ENCODE measurements around the gene RTN1.

Gene RTN1

GRCh38 chr14:59565087-59565486 is 305.5 kb downstream of the RTN1 start:
- Histone ChIP-seq H4K20me1 (ENCODE audit: insufficient read depth, low read length) (no peaks in the 10 kb centered on the region), H3K9me3 (ENCODE audit: low read length) (no peaks in the 10 kb centered on the region), H3K9me2 (ENCODE audit: low read depth, low read length) (no peaks in the 10 kb centered on the region; the same call in 1 of the 2 replicates), H3K27me3 (ENCODE audit: insufficient read depth, low read length) (no peaks in the 10 kb centered on the region), H3K27ac (ENCODE audit: low read depth, low read length, poor library complexity, severe bottlenecking) (no peak overlapping the region), H3K9ac (ENCODE audit: low read length) (no peak overlapping the region), H3K4me2 (ENCODE audit: low read length) (no peak overlapping the region), H3K4me3 (ENCODE audit: low read depth, low read length, poor library complexity, severe bottlenecking) (no peak overlapping the region), H2AFZ (ENCODE audit: low read length) (no peak overlapping the region), H3K79me2 (ENCODE audit: insufficient read depth, low read length) (no peaks in the 10 kb centered on the region), H3K36me3 (ENCODE audit: insufficient read depth, low read length) (no peaks in the 10 kb centered on the region), H3K4me1 (ENCODE audit: insufficient read depth, low read length, severe bottlenecking) (no peaks in the 10 kb centered on the region), H3F3A (ENCODE audit: insufficient read depth, low read length) (no peaks in the 10 kb centered on the region)
- no peak for TF ChIP-seq CTCF (IDR thresholded peaks at IDR 0.05; ENCODE audit: low read length)
- TF ChIP-seq EZH2 (IDR thresholded peaks at IDR 0.05; ENCODE audit: borderline replicate concordance, low read length), result no peak

GRCh38 chr14:59564366-59564765 is 306.2 kb downstream of the RTN1 start:
- no peaks in the 10 kb centered on the region for H3F3A ChIP-seq (ENCODE audit: insufficient read depth, low read length)
- no peaks in the 10 kb centered on the region for H4K20me1 ChIP-seq (ENCODE audit: insufficient read depth, low read length)
- H3K27ac ChIP-seq (ENCODE audit: low read depth, low read length, poor library complexity, severe bottlenecking), result no peak overlapping the region
- H3K4me1 ChIP-seq (ENCODE audit: insufficient read depth, low read length, severe bottlenecking), result no peaks in the 10 kb centered on the region
- no peaks in the 10 kb centered on the region for H3K9me3 ChIP-seq (ENCODE audit: low read length)
- no peak overlapping the region for H3K4me2 ChIP-seq (ENCODE audit: low read length)
- TF ChIP-seq EZH2 (IDR thresholded peaks at IDR 0.05; ENCODE audit: borderline replicate concordance, low read length), result no peak
- TF ChIP-seq CTCF (IDR thresholded peaks at IDR 0.05; ENCODE audit: low read length), result no peak
- H2AFZ ChIP-seq (ENCODE audit: low read length), result no peak overlapping the region
- H3K27me3 ChIP-seq (ENCODE audit: insufficient read depth, low read length), result no peaks in the 10 kb centered on the region
- no peak overlapping the region for H3K4me3 ChIP-seq (ENCODE audit: low read depth, low read length, poor library complexity, severe bottlenecking)
- H3K9ac ChIP-seq (ENCODE audit: low read length), result no peak overlapping the region
- no peaks in the 10 kb centered on the region for H3K79me2 ChIP-seq (ENCODE audit: insufficient read depth, low read length)
- H3K9me2 ChIP-seq (ENCODE audit: low read depth, low read length), result no peaks in the 10 kb centered on the region; the same call in 1 of the 2 replicates
- no peaks in the 10 kb centered on the region for H3K36me3 ChIP-seq (ENCODE audit: insufficient read depth, low read length)

- H3K27me3 ChIP-seq (ENCODE audit: insufficient read depth, low read length), result no peaks in the 10 kb centered on the region
- no peaks in the 10 kb centered on the region for H3K4me1 ChIP-seq (ENCODE audit: insufficient read depth, low read length, severe bottlenecking)
- H3F3A ChIP-seq (ENCODE audit: insufficient read depth, low read length), result no peaks in the 10 kb centered on the region
- H3K9me2 ChIP-seq (ENCODE audit: low read depth, low read length), result no peaks in the 10 kb centered on the region
- no peaks in the 10 kb centered on the region for H3K79me2 ChIP-seq (ENCODE audit: insufficient read depth, low read length)
- H3K27ac ChIP-seq (ENCODE audit: low read depth, low read length, poor library complexity, severe bottlenecking), result no peak overlapping the region
- H3K4me3 ChIP-seq (ENCODE audit: low read depth, low read length, poor library complexity, severe bottlenecking), result no peak overlapping the region
- H3K4me2 ChIP-seq (ENCODE audit: low read length), result no peak overlapping the region
- H3K9ac ChIP-seq (ENCODE audit: low read length), result no peak overlapping the region
- H3K36me3 ChIP-seq (ENCODE audit: insufficient read depth, low read length), result no peaks in the 10 kb centered on the region
- TF ChIP-seq CTCF (IDR thresholded peaks at IDR 0.05; ENCODE audit: low read length) (no peak), EZH2 (IDR thresholded peaks at IDR 0.05; ENCODE audit: borderline replicate concordance, low read length) (no peak)
- no peaks in the 10 kb centered on the region for H3K9me3 ChIP-seq (ENCODE audit: low read length)
- no peaks in the 10 kb centered on the region for H4K20me1 ChIP-seq (ENCODE audit: insufficient read depth, low read length)
- H2AFZ ChIP-seq (ENCODE audit: low read length), result no peak overlapping the region
These were observed 323.3 kb downstream of the RTN1 start for GRCh38 chr14:59547310-59547709.

All from OCI-LY1 (cell line).